BE2C (cell line): ENCODE data around the gene PRDM15.

Experiments
- DNase-seq: peaks from one replicate; pipeline ENCODE4 v3.0.0-alpha.2; 2020
- H3K27me3 ChIP-seq: fragments of 250-450 bp; sonication (Bioruptor Pico); 2 replicates; pipeline ENCODE4 v1.5.1; 2020; ENCODE audit warnings: mild to moderate bottlenecking
- H3K36me3 ChIP-seq: fragments of 250-450 bp; sonication (Bioruptor Pico); 2 replicates; pipeline ENCODE4 v1.5.1; 2020; ENCODE audit warnings: mild to moderate bottlenecking
- H3K4me1 ChIP-seq: fragments of 250-450 bp; sonication (Bioruptor Pico); 2 replicates; pipeline ENCODE4 v1.5.1; 2020
- H3K4me3 ChIP-seq: 2 replicates; pipeline ENCODE4 v1.5.1; 2011; ENCODE audit warnings: low read depth, low read length
- H3K9me3 ChIP-seq: fragments of 250-450 bp; sonication (Bioruptor Pico); 2 replicates; pipeline ENCODE4 v1.5.1; 2020
- TF ChIP-seq, protein P1 (sequence below): IDR thresholded peaks from 2 replicates; pipeline ENCODE4 v1.5.1; 2012; ENCODE audit warnings: mild to moderate bottlenecking, low read depth, low read length

PRDM15 gene

DNA sequence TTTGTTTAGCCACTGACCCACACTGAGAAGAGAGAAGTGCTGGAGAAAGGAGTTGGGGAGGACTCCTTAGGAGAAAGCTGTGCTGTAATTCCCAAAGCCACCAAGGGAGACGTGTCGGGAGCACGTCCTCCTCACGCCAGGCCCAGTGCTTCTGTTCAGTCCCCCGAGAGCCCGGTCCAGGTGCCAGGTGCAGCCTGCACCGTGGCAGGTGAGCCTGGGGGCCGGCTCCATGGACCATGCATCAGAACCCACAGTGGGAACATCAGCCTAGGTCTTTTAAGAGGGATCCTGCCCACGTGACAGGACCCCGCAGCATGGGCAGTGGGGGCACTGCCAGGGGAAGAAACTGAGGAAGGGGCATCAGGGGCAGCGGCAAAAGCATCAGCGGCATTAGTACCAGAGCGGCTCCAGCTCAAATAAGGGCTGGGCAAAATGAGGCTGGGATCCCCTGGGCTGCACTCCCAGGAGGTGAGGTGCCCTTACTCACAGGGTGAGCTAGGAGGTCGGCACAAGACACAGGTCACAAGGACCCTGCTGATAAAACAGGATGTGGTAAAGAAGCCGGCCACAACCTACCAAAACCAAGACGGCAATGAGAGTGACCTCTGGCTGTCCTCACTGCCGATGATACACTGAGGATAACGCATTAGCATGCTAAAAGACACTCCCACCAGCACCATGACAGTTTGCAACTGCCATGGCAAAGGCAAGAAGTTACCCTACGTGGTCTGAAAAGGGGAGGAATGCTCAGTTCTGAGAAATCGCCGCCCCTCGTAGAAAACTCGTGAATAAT lies 24.6 kb upstream of the PRDM15 start:
- Histone ChIP-seq H3K27me3 (no peaks in the 10 kb centered on the region), H3K9me3 (no peaks in the 10 kb centered on the region), H3K36me3 (no peaks in the 10 kb centered on the region), H3K4me1 (no peaks in the 10 kb centered on the region), H3K4me3 (no peak overlapping the region)
- TF ChIP-seq, protein P1, sequence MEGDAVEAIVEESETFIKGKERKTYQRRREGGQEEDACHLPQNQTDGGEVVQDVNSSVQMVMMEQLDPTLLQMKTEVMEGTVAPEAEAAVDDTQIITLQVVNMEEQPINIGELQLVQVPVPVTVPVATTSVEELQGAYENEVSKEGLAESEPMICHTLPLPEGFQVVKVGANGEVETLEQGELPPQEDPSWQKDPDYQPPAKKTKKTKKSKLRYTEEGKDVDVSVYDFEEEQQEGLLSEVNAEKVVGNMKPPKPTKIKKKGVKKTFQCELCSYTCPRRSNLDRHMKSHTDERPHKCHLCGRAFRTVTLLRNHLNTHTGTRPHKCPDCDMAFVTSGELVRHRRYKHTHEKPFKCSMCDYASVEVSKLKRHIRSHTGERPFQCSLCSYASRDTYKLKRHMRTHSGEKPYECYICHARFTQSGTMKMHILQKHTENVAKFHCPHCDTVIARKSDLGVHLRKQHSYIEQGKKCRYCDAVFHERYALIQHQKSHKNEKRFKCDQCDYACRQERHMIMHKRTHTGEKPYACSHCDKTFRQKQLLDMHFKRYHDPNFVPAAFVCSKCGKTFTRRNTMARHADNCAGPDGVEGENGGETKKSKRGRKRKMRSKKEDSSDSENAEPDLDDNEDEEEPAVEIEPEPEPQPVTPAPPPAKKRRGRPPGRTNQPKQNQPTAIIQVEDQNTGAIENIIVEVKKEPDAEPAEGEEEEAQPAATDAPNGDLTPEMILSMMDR = no peak
- no peak for DNase-seq

DNA sequence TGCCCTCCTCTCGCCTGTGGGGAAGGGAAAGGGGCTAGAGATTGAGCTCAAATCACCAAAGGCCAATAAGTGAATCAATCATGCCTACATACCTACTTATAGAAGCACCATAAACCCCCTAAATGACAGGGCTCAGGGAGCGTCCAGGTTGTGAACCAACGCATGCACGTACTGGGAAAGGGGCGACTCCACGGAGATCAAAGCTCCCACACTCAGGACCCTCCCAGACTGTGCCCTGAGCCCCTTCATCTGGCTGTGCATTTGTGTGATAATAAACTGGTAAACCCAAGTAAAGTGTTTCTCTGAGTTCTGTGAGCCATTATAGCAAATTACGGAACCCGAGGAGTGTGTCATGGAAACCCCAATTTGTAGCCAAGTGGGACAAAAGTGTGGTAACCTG lies 23.8 kb upstream of the PRDM15 start:
- Histone ChIP-seq H3K4me1 (no peaks in the 10 kb centered on the region), H3K27me3 (no peaks in the 10 kb centered on the region), H3K36me3 (no peaks in the 10 kb centered on the region), H3K9me3 (no peaks in the 10 kb centered on the region), H3K4me3 (no peak overlapping the region)
- TF ChIP-seq, protein P1 = no peak
- DNase-seq = no peak

DNA sequence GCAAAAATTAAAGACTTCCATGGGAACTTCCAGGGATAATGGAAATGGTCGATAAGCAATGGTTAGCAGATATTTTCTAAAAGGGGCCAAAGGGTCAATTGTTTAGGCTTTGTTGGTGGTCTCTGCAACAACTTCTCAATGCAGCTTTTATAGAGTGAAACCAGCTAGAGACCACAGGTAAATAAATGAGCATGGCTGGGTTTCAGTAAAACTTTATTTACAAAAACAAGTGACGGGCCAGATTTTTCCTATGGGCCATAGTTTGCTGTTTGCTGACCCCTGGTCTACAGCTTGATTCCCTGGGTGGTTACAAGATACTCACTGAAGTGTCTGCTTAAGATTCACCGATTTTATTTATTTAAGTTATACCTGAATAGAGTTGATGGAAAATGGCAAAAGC lies 22.6 kb upstream of the PRDM15 start:
- TF ChIP-seq, protein P1 = no peak
- Histone ChIP-seq H3K4me3 (no peak overlapping the region), H3K27me3 (no peaks in the 10 kb centered on the region), H3K36me3 (no peaks in the 10 kb centered on the region), H3K9me3 (no peaks in the 10 kb centered on the region), H3K4me1 (no peaks in the 10 kb centered on the region)
- no peak for DNase-seq

DNA sequence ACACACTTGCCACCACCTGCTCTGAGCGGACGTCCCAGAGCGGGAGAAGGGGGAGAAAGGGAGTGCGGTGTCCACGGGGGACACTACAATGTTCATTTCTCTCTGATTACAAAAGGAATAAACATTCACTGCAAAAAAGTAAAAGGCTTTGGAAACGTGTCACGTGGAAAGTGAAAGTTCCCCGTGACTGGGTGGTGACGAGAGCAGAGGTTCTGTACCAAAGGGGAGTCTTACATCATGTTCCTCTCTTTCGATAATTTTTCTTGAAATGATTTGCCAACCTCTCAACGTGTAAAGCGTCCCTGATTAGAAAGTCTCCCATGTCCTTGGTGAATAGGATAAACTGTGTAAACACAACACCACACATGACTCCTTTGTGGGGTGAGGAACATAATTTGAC lies 22.0 kb upstream of the PRDM15 start:
- no peak for DNase-seq
- no peak overlapping the region for H3K4me3 ChIP-seq
- TF ChIP-seq, protein P1 = no peak
- H3K36me3 ChIP-seq = no peaks in the 10 kb centered on the region
- no peaks in the 10 kb centered on the region for H3K9me3 ChIP-seq
- no peaks in the 10 kb centered on the region for H3K4me1 ChIP-seq
- no peaks in the 10 kb centered on the region for H3K27me3 ChIP-seq

DNA sequence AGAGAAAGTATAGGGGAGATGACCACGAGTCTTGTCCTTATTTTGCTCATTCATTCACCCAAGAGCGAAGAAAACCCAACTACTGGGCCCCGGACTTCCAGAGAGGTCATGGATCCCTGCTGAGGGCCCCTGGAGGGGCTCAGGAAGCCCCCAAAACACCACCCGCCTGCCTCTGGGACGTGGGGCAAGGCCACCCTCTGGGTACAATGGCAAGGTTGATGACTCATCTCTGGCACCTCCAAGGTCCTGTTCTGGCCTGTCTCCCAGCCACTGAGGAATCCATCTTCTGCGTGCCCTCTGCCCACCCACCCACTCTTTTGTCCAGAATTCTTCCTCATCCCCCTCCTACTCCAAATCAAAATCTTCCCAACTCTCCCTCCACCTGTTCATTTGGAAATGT lies 21.3 kb upstream of the PRDM15 start:
- no peak for DNase-seq
- TF ChIP-seq, protein P1 = no peak
- H3K4me1 ChIP-seq = no peaks in the 10 kb centered on the region
- no peaks in the 10 kb centered on the region for H3K36me3 ChIP-seq
- H3K9me3 ChIP-seq = no peaks in the 10 kb centered on the region
- no peaks in the 10 kb centered on the region for H3K27me3 ChIP-seq
- no peak overlapping the region for H3K4me3 ChIP-seq

DNA sequence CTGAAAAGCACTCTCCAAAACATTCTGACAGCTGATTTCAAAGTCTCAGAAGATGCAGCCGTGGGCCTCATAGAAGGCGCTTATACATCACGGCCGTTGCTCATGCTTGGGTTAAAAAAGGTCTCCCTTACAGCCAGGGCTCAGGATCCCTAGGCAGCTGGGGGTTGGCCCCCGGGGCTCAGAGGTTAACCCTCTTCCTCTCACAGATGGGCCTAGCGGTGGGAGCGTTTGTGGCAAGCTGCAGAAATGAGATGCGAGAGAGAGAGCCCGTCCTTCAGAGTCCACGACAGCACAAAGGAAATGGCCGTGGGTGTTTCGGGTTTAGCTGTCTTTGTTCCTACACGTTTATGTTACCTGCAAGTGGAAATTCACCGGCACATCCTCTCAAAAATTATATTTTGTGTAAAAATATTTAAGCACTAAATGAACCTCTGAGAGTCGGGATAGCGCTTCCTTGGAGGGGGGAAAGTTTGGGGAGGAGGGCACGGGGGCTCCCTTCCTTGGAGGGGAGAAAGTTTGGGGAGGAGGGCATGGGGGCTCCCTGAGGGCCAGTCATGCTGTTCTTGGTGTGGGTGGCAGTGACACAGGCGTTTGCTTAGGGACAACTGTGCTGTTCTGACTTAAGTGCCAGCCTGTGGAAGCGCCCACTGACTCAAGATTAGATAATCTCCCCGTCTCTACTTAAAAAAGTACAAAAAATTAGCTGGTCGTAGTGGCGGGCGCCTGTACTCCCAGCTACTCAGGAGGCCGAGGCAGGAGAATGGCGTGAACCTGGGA lies 20.5 kb upstream of the PRDM15 start:
- no peak overlapping the region for H3K4me3 ChIP-seq
- DNase-seq = no peak
- TF ChIP-seq, protein P1 = no peak
- no peaks in the 10 kb centered on the region for H3K4me1 ChIP-seq
- no peaks in the 10 kb centered on the region for H3K9me3 ChIP-seq
- H3K27me3 ChIP-seq = no peaks in the 10 kb centered on the region
- H3K36me3 ChIP-seq = no peaks in the 10 kb centered on the region
